Effector memory CD8-positive, alpha-beta T cell (primary cell): Measurements from ENCODE around the gene IQSEC1.

Source experiments
- ATAC-seq: fragments of 150-1000 bp; cut with Tn5 transposase; replicated peaks from 2 replicates; pipeline ENCODE4 v1.10.0; 2021; ENCODE audit warnings: mild to moderate bottlenecking, moderate library complexity
- DNase-seq, 3 experiments: peaks; one replicate each; pipeline ENCODE4 v3.0.0; 2021
- H3K27ac Mint-ChIP-seq, 2 donors: one replicate each; pipeline ENCODE4 v1.8.0; 2022; ENCODE audit warnings: mild to moderate bottlenecking in 2 of 2, mixed read lengths in 2 of 2, moderate library complexity in 2 of 2
- H3K27me3 Mint-ChIP-seq, 2 donors: one replicate each; pipeline ENCODE4 v1.8.0; 2022; ENCODE audit warnings: mixed read lengths in 2 of 2
- H3K36me3 Mint-ChIP-seq: one replicate; pipeline ENCODE4 v1.8.0; 2022; ENCODE audit warnings: mild to moderate bottlenecking, moderate library complexity, mixed read lengths; ENCODE audit not compliant: insufficient read depth
- H3K4me1 Mint-ChIP-seq, 2 donors: one replicate each; pipeline ENCODE4 v1.8.0; 2022; ENCODE audit warnings: low read depth in 2 of 2, mixed read lengths in 2 of 2
- H3K4me3 Mint-ChIP-seq, 2 donors: one replicate each; pipeline ENCODE4 v1.8.0; 2022; ENCODE audit warnings: mild to moderate bottlenecking in 2 of 2, mixed read lengths in 2 of 2, moderate library complexity in 2 of 2
- H3K9me3 Mint-ChIP-seq, 2 donors: one replicate each; pipeline ENCODE4 v1.8.0; 2022; ENCODE audit warnings: mixed read lengths in 2 of 2

The IQSEC1 gene

DNA sequence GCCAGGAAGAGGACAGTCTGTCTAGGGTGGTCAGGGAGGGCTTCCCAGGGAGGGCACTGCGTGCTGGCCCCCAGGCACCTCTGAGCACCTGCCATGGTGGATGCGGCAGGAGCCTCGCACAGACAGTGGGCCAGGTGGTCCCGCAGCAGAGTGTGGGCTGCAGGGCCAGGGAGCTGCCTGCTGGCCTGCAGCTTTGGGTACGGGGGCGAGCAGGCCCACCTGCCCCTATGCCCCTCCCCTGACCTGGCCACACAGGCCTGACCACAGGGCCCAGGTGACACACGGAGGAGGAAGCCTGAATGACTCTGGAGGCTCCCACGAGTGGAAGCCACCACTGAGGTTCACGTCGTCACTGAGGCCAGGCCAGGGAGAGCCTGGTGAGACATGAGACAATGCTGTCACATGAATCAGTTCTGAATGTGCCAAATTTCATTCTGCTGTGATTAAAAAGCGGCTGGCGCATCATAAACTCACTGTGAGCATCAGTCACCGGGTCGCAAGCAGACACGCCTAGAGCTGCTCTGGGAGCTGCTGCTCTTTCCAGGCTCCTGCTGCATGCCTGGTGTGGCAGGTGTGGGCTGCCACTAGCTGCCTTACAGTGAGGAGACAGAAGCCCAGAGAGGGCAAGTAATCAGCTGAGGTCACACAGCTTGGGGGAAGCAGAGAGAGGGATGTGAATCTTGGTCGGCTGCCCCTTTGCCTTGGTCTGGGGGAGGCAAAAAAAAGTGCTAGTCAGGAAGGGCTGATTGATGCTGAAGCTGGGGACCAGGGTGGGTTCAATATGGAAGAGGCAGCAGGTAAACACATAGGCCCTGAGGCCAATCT, 39.5 kb upstream of the IQSEC1 start:
- Mint-ChIP-seq H3K4me3 (no peak overlapping the region), H3K4me1 (peaks cover 8 to 14% of the 10 kb centered on the region in 2 donors), H3K36me3 (no peaks in the 10 kb centered on the region), H3K27ac (no peak overlapping the region), H3K9me3 (no peaks in the 10 kb centered on the region), H3K27me3 (peaks cover 37 to 62% of the 10 kb centered on the region in 2 donors)
- ATAC-seq, result no peak
- no peak for DNase-seq

DNA sequence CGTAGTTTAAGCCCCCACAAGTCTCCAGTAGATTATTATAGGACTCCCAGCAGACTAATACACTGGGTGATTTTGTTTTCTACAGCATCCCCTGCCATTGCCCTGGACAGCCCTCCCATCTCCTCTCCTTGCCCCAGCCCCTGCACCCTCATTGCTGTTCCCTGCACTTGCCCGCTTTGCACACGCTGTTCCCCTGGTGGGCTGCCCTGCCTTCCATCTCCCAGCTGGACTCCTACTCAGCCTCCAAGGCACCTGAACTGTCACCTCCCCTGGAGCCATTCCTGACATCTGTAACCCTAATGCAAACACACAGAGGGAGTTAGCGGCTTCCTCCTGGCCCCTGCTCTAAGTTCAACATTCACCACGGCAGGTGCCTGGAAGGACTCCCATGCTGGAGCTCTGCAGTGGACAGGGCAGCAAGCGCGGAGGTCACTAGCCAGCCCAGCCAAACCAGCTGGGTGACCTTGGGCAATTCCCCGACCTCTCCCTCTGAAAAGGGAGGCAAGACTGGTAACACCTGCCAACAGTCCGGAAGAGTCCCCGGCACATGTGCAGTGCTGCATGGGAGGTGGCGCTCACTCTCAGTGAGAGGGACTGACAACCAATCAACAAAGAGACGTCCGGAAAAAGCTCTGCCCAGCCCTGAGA, 38.8 kb upstream of the IQSEC1 start:
- H3K27ac Mint-ChIP-seq, result no peak overlapping the region
- DNase-seq, result no peak
- no peaks in the 10 kb centered on the region for H3K9me3 Mint-ChIP-seq
- peaks cover 37 to 61% of the 10 kb centered on the region in 2 donors for H3K27me3 Mint-ChIP-seq
- no peak overlapping the region for H3K4me3 Mint-ChIP-seq
- H3K36me3 Mint-ChIP-seq, result no peaks in the 10 kb centered on the region
- peaks cover 8 to 14% of the 10 kb centered on the region in 2 donors for H3K4me1 Mint-ChIP-seq
- ATAC-seq, result no peak

DNA sequence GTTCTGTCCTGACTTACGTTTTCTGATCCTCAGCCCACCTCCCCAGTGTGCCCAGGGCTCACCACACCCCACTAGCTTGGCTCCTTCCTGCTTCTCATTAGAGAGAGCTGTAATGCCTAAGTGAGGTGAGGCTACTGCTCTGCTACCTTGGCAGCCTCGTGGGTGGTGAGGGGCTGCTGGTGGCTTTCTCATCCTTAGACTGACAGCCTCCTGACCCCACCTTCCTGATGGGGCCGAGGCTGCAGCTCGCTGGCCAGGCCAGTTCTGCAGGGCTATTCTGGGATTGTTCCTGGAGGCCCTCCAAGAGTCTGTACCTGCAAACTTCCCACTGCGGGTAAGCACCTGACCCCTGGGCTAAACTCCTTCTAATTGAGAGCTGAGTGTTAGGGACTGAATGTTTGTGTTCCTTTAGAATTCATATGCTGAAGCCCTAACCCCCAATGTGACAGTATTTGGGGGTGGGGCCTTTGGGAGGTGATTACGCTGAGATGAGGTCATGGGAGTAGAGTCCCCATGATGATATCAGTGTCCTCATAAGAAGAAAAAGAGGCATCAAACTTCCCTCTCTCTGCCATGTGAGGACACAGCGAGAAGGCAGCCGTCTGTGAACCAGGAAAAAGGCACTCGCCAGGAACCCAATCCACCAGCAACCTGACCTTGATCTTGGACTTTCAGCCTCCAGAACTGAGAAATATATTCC, 38.1 kb upstream of the IQSEC1 start:
- DNase-seq, result no peak
- Mint-ChIP-seq H3K27ac (peak overlapping the region; percentile 5 to 90), H3K27me3 (peaks cover 30 to 58% of the 10 kb centered on the region in 2 donors), H3K4me1 (peaks cover 8 to 14% of the 10 kb centered on the region in 2 donors), H3K36me3 (no peaks in the 10 kb centered on the region), H3K4me3 (no peak overlapping the region), H3K9me3 (no peaks in the 10 kb centered on the region)
- peak; percentile 32 for ATAC-seq

DNA sequence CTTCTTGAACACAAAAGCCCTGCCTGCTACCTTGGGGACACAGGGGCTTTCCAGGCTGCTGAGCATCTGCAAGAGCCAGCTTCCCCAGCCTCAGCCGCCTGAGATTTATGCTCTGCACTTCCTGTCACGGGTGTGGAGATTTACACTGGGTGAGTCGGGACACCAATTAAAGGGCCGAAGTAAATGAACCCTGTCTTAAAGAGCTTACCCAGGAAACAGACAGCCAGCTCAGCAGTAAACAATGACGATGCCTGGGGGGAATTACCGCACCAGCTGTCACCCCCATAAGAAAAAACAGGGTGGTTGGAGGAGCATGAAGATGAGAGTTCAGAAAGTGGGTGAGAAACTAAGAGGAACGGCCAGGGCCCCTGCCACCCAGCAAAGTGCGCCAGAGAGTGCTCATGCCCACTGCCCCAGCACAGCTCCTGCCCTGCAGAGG, 37.5 kb upstream of the IQSEC1 start:
- Mint-ChIP-seq H3K27me3 (peaks cover 25 to 58% of the 10 kb centered on the region in 2 donors), H3K36me3 (no peaks in the 10 kb centered on the region), H3K27ac (peak overlapping the region; percentile 5 to 90), H3K4me3 (peak overlapping the region in 1 of 2 donors; percentile 38), H3K4me1 (peaks cover 8 to 14% of the 10 kb centered on the region in 2 donors), H3K9me3 (no peaks in the 10 kb centered on the region)
- DNase-seq (peak; percentile 16 to 32 (median 28)), ATAC-seq (peak; percentile 88)

DNA sequence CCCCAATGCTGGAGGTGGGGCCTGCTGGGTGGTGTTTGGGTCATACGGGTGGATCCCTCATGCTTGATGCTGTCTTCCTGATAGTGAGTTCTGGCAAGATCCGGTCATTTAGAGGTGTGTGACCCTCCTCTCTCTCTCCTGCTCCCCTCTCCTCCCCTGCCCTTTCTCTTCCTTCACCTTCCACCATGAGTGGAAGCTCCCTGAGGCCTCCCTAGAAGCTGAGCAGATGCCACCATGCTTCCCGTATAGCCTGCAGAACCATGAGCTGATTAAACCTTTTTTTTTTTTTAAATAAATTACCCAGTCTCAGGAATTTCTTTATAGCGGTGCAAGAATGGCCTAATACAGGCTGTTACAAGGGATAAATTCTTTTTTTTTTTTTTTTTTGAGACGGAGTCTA, 36.3 kb upstream of the IQSEC1 start:
- no peaks in the 10 kb centered on the region for H3K9me3 Mint-ChIP-seq
- peaks cover 25 to 56% of the 10 kb centered on the region in 2 donors for H3K27me3 Mint-ChIP-seq
- no peaks in the 10 kb centered on the region for H3K36me3 Mint-ChIP-seq
- ATAC-seq (no peak), DNase-seq (no peak)
- no peak overlapping the region for H3K4me3 Mint-ChIP-seq
- no peak overlapping the region for H3K27ac Mint-ChIP-seq
- peaks cover 8 to 14% of the 10 kb centered on the region in 2 donors for H3K4me1 Mint-ChIP-seq

DNA sequence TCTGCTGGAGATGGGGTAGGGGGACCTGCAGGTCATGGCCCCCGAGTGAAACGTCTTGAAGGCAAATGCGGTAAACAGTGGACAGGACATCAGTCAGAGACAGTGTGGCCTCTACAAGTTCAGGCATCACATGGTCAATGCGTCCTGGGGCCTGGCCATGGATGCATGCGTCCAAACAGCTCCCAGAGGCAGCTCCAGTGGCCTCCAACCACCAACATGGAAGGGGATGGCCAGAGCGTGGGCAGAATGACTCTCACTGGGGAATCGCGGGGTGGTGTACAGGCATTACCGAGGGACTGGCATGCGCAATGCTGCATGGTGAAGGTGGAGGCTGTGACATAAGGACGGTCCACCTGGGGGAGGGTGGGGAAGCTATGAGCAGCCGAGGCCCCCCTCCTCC, 35.6 kb upstream of the IQSEC1 start:
- no peak overlapping the region for H3K27ac Mint-ChIP-seq

DNA sequence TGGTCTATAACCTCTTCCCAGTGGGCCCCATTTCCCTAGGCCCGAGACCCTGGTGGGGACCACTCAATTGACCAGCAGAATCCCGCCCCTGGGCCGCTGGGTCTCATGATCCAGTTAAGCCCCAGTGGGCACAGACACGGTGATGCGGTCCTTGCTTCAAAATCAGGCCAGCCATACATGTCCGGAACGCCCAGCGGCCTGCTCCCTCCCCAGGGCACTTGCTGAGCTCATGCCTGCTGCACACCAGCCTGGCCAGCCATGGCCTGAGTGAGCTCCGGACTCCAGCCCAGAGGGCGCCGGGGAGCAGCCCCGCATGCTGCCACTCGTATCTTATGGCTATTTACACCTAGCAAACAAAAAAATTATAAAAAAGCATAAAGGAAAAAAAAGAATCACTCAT, 34.4 kb upstream of the IQSEC1 start:
- Mint-ChIP-seq H3K27me3 (peaks cover 17 to 54% of the 10 kb centered on the region in 2 donors), H3K36me3 (no peaks in the 10 kb centered on the region), H3K4me1 (peaks cover 8 to 14% of the 10 kb centered on the region in 2 donors), H3K27ac (no peak overlapping the region), H3K9me3 (no peaks in the 10 kb centered on the region), H3K4me3 (no peak overlapping the region)
- ATAC-seq, result no peak
- no peak for DNase-seq

More for the DNA sequence above, 35.6 kb upstream of the IQSEC1 start:
- peaks cover 25 to 57% of the 10 kb centered on the region in 2 donors for H3K27me3 Mint-ChIP-seq
- no peak overlapping the region for H3K4me3 Mint-ChIP-seq
- no peak for DNase-seq
- no peaks in the 10 kb centered on the region for H3K36me3 Mint-ChIP-seq
- H3K9me3 Mint-ChIP-seq, result no peaks in the 10 kb centered on the region
- no peak for ATAC-seq
- peaks cover 8 to 14% of the 10 kb centered on the region in 2 donors for H3K4me1 Mint-ChIP-seq

DNA sequence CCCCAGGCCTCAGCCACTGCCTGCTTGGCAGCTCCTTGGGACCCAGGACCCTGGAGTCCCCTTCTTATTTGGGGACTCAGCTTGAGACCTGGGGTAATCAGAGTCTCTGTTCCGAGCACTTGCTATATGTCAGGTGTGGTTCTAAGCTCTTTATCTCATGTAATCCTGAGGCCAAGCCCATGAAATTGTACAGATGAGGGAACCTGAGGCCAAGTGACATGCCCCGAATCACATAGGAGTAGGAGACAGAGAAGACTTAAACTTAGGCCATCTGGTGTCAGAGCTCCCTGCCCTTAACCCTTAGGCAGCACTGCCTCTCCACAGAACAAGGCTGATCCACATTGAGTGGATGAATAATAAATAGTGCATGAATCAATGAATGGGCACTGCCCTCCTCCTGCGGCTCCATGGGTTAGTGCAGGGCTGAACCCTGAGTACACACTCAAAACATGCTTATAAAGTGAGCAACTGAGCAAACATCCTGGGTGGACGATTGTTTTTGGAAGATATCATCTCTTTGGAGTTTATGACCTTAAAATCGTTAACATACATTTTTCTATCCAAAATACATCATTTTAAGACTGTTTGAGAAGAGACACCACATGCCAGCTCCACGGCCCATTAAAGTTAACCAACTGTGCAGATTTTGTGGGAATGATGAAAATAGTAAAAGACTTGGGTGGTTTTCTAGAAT, 33.2 kb upstream of the IQSEC1 start:
- DNase-seq, result no peak
- Mint-ChIP-seq H3K9me3 (no peaks in the 10 kb centered on the region), H3K36me3 (no peaks in the 10 kb centered on the region), H3K4me3 (no peak overlapping the region), H3K27me3 (peaks cover 8 to 42% of the 10 kb centered on the region in 2 donors), H3K4me1 (peaks cover 8 to 9% of the 10 kb centered on the region in 2 donors), H3K27ac (peak overlapping the region in 1 of 2 donors; percentile 42)
- ATAC-seq, result no peak

DNA sequence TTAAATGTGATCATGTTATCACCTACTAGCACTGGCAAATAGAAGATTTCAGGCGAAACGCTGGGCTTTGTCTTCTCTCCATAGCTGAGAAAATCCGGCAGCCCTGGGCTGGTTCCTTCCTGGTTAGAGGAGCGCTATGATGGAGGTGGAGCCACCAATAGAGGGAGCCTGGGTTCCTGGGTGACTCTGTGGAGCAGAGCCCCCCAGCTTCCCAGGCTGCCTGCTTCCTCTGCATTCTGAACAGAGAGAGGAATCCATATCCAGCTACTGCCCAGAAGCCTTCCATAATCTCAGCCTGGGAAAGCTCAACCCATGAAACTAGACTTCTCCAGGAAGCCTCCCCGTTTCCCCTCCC, 32.6 kb upstream of the IQSEC1 start:
- Mint-ChIP-seq H3K27me3 (peaks cover 8 to 39% of the 10 kb centered on the region in 2 donors), H3K9me3 (no peaks in the 10 kb centered on the region), H3K4me1 (peaks cover 5 to 7% of the 10 kb centered on the region in 2 donors), H3K36me3 (no peaks in the 10 kb centered on the region), H3K4me3 (no peak overlapping the region), H3K27ac (peak overlapping the region in 1 of 2 donors; percentile 42)
- no peak for ATAC-seq
- no peak for DNase-seq

DNA sequence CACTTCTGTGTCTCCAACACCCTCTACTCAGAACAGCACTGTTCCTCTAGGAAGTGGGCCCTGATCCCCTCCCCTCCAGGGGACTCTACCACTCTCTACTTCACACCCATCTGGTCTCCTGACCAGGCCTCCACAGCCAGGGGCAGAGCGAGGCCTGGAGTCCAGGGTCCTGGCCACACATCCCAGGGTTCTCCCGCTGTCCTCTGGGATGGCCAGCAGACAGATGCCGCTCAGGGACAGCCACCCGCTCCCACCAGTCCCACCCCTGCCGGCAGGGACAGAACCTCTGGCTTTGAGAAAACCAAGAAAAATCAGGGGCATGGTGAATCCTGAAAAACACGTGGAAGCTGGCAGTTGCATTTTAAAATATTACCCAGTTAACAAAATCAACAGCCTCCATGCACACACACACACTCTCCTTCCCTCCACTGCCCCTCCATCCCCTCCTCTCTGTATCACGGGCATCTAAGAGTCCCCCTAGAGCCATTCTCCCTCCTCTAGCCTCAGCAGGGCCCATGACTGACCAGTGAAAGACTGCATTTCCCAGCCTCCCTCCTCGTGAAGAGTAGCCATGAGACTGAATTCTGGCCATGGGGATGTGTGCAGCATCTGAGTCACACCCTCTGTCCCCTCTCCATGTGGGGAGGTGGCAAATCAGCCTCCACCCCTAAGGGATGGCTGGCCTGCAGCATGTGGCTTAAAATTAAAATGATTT, 32.1 kb upstream of the IQSEC1 start:
- Mint-ChIP-seq H3K9me3 (no peaks in the 10 kb centered on the region), H3K4me1 (peaks cover 0 to 2% of the 10 kb centered on the region in 2 donors), H3K4me3 (no peak overlapping the region), H3K36me3 (no peaks in the 10 kb centered on the region), H3K27ac (no peak overlapping the region), H3K27me3 (peaks cover 8 to 35% of the 10 kb centered on the region in 2 donors)
- DNase-seq, result no peak
- no peak for ATAC-seq

DNA sequence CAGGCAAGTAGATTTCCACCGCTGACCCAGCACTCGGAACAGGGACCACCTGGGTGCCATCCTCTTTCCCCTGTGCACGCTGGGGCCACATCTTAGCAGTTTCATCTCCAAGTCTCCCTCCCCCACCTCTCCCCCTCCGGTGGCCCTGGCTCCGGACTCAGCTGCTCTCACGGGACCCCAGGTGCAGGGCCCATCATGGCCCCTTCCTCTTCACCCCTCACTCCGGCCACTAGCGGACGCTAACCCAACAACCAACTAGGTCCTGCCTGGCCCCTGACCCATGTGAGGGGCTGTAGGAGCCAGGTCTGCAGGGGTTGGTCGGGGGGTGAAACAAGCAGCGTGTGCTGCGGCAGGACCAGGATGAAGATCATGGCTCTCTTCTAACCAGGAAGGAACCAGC, 31.3 kb upstream of the IQSEC1 start:
- no peak overlapping the region for H3K27ac Mint-ChIP-seq
- H3K4me3 Mint-ChIP-seq, result no peak overlapping the region
- DNase-seq (no peak), ATAC-seq (no peak)
- no peaks in the 10 kb centered on the region for H3K4me1 Mint-ChIP-seq
- H3K27me3 Mint-ChIP-seq, result peaks cover 8 to 35% of the 10 kb centered on the region in 2 donors
- no peaks in the 10 kb centered on the region for H3K9me3 Mint-ChIP-seq
- no peaks in the 10 kb centered on the region for H3K36me3 Mint-ChIP-seq

DNA sequence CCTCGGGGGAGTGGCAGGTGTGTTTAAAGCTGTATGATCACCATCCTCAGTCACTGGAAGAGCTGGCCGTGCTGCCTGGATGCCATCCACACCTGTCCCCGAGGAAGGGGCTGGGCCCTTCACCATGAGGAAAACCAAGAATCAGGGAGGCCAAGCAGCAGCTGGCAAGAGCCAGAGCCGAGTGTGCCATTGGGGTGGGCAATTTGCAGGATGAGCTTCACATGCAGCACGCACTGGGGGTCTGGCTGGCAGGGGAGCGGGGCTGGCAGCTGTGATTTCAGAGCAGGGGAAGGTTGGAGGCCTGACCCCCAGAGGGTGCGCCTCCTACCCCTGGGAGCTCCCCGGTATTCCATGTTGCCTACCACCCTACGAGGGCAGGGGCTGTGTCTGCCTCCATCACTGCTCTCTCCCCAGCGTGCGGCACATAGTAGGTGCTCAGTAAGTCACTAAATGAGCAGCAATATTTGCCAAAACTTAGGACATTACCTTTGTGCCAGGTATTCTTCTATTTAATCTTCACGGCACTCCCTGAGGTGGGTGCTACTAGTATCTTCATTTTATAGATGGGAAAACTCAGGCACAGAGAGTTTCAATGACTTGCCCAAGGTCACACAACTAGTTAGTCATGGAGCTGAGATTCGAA, 30.3 kb upstream of the IQSEC1 start:
- Mint-ChIP-seq H3K27me3 (peaks cover 8 to 35% of the 10 kb centered on the region in 2 donors), H3K4me1 (no peaks in the 10 kb centered on the region), H3K36me3 (no peaks in the 10 kb centered on the region), H3K9me3 (no peaks in the 10 kb centered on the region), H3K4me3 (no peak overlapping the region), H3K27ac (no peak overlapping the region)
- DNase-seq (no peak), ATAC-seq (no peak)
